ENCODE measurements around the gene CEP83. TPM values are rescaled to one million over a fixed set of nuclear protein-coding genes. Genes with fewer than 3 reads are reported as not detected.

CEP83 gene
- total and polyA plus RNA-seq, 10 donors, result 6.8 to 29.0 (median 14.0) TPM

- intact Hi-C loops (cut with DNase I; ENCODE audit: low total_unique reads), result no loop called here
- Histone ChIP-seq H3K4me3 (no peak overlapping the region), H3K4me1 (no peaks in the 10 kb centered on the region), H3K9me3 (peaks cover 0 to 28% (median 18%) of the 10 kb centered on the region in 8 donors), H3K27ac (no peak overlapping the region), H3K27me3 (replicated peaks in 1 of 7) (no peaks in the 10 kb centered on the region), H3K36me3 (peaks cover 0 to 11% (median 0%) of the 10 kb centered on the region in 6 donors)
- no peak for DNase-seq
- WGBS, 5 donors, result 65 to 94% (median 82%) methylated on average over 1 of the region's 1 CpG
- TF ChIP-seq POLR2AphosphoS5 (IDR thresholded peaks at IDR 0.05), result no peak
- TF ChIP-seq, protein P1, sequence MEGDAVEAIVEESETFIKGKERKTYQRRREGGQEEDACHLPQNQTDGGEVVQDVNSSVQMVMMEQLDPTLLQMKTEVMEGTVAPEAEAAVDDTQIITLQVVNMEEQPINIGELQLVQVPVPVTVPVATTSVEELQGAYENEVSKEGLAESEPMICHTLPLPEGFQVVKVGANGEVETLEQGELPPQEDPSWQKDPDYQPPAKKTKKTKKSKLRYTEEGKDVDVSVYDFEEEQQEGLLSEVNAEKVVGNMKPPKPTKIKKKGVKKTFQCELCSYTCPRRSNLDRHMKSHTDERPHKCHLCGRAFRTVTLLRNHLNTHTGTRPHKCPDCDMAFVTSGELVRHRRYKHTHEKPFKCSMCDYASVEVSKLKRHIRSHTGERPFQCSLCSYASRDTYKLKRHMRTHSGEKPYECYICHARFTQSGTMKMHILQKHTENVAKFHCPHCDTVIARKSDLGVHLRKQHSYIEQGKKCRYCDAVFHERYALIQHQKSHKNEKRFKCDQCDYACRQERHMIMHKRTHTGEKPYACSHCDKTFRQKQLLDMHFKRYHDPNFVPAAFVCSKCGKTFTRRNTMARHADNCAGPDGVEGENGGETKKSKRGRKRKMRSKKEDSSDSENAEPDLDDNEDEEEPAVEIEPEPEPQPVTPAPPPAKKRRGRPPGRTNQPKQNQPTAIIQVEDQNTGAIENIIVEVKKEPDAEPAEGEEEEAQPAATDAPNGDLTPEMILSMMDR (IDR thresholded peaks at IDR 0.05 in 8 of 11, conservative IDR thresholded peaks at IDR 0.05 in 3 of 11), result no peak
- TF ChIP-seq POLR2A (IDR thresholded peaks at IDR 0.05), result no peak
Observed at GRCh38 chr12:94445662-94446061, 14.0 kb downstream of the CEP83 start.

GRCh38 chr12:94437303-94437702, 22.4 kb downstream of the CEP83 start:
- intact Hi-C loops (cut with DNase I; ENCODE audit: low total_unique reads), result loop anchor here (10.0 kb wide), 1 partner anchor 303 kb away; no protein-coding TSS in a partner anchor
- H3K9me3 ChIP-seq, result peaks cover 0 to 15% (median 7%) of the 10 kb centered on the region in 8 donors
- H3K4me3 ChIP-seq, result no peak overlapping the region
- no peaks in the 10 kb centered on the region for H3K36me3 ChIP-seq
- DNase-seq, result no peak
- H3K27ac ChIP-seq, result no peak overlapping the region
- 89 to 98% (median 96%) methylated on average over 1 of the region's 1 CpG for WGBS, 5 donors
- TF ChIP-seq POLR2A (IDR thresholded peaks at IDR 0.05) (no peak), POLR2AphosphoS5 (IDR thresholded peaks at IDR 0.05) (no peak)
- TF ChIP-seq, protein P1 (IDR thresholded peaks at IDR 0.05 in 8 of 11, conservative IDR thresholded peaks at IDR 0.05 in 3 of 11), result no peak
- H3K27me3 ChIP-seq (replicated peaks in 1 of 7), result no peaks in the 10 kb centered on the region
- peaks cover 0 to 16% (median 3%) of the 10 kb centered on the region in 6 donors for H3K4me1 ChIP-seq

DNA sequence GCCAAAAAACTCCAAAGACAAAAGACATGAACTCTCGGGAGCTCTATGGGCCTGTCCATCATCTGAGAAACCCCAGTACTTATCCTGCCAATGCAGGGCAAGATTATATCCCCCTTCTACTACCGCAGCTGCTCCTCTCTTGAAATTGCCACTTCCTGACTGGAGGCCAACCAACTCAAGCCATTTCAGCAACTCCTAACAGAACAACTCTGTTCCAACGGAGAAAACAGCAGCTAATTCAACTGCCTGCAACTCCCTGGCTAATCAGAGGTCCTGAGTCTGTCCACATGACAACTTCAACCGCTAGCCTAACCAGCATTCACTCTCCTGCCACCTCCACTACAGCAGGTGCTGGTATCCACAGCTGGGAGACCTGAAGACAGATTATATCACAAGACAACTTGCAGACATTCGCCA, 24.1 kb downstream of the CEP83 start:
- Histone ChIP-seq H3K36me3 (no peaks in the 10 kb centered on the region), H3K27me3 (replicated peaks in 1 of 7) (no peaks in the 10 kb centered on the region), H3K4me3 (no peak overlapping the region), H3K27ac (no peak overlapping the region), H3K4me1 (peaks cover 0 to 16% (median 3%) of the 10 kb centered on the region in 6 donors), H3K9me3 (peaks cover 0 to 19% (median 13%) of the 10 kb centered on the region in 8 donors)
- DNase-seq, result peak; percentile 25
- WGBS, 5 donors, result 18 to 48% (median 22%) methylated on average over 5 of the region's 5 CpGs
- no peak for TF ChIP-seq POLR2A (IDR thresholded peaks at IDR 0.05)
- TF ChIP-seq POLR2AphosphoS5 (IDR thresholded peaks at IDR 0.05), result no peak
- TF ChIP-seq, protein P1 (IDR thresholded peaks at IDR 0.05 in 8 of 11, conservative IDR thresholded peaks at IDR 0.05 in 3 of 11), result no peak
- intact Hi-C loops (cut with DNase I; ENCODE audit: low total_unique reads), result loop anchor here (10.0 kb wide), 1 partner anchor 301 kb away; no protein-coding TSS in a partner anchor

- TF ChIP-seq POLR2AphosphoS5 (IDR thresholded peaks at IDR 0.05), result no peak
- TF ChIP-seq, protein P1 (IDR thresholded peaks at IDR 0.05 in 8 of 11, conservative IDR thresholded peaks at IDR 0.05 in 3 of 11), result peak in 4 of 11 experiments; percentile 11 to 18 (median 15)
- peaks cover 0 to 16% (median 3%) of the 10 kb centered on the region in 6 donors for H3K4me1 ChIP-seq
- WGBS, 5 donors, result 58 to 73% (median 65%) methylated on average over 3 of the region's 3 CpGs
- H3K36me3 ChIP-seq, result peaks cover 0 to 5% (median 0%) of the 10 kb centered on the region in 6 donors
- intact Hi-C loops (cut with DNase I; ENCODE audit: low total_unique reads), result loop anchor here (10.0 kb wide), 1 partner anchor 299 kb away; no protein-coding TSS in a partner anchor
- no peak overlapping the region for H3K4me3 ChIP-seq
- H3K9me3 ChIP-seq, result peaks cover 0 to 31% (median 27%) of the 10 kb centered on the region in 8 donors
- H3K27me3 ChIP-seq (replicated peaks in 1 of 7), result no peaks in the 10 kb centered on the region
- DNase-seq, result no peak
- H3K27ac ChIP-seq, result no peak overlapping the region
Observed at GRCh38 chr12:94434171-94434570, 25.5 kb downstream of the CEP83 start.

Measured in spleen (tissue), 11 donors.